Measurements from ENCODE around the gene PTGES2.

PTGES2 gene

DNA sequence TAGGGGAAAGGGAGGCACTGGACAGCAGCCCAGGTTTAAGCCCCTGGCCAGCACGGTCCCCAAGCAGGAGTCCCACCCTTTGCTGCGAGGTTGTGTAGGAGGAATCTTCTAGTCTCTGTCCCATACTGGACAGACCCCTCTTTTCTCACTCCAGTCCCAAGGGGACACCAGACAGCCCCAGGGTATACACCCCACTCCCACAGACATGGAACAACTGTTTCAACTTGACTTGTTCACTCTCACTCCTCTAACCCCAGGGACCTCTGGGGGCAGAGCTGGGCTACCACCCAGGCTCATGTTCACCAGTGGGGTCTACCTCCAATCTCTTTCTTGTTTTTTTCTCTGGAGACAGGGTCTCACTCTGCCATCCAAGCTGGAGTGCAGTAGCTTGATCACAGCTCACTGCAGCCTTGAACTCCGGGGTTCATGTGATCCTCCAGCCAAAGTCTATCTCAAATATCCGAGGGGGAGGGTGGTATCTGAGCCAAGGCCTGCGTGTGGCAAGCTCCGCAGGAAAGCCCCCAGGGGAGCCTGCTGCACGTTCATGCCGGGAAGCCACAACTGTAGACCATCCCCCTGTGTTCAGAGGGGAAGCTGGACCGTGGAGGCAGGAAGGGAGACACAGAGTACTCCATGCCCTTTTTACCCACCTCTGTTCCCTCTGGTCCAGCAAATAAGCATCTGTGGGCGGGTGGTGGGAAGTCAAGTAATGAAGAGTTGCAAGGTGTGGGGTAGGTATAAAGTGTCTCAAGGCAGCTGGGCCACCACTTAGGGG lies 1.8 kb downstream of the PTGES2 start:
- peak overlapping the region in 1 of 5 donors; percentile 26 for H3K4me3 ChIP-seq (ENCODE audit: low read depth in 1 of 5, low read length in 5 of 5)
- H3K27ac ChIP-seq (ENCODE audit: low read depth, low read length) = no peak overlapping the region
- H3K27me3 ChIP-seq (ENCODE audit: control insufficient read depth in 5 of 5, insufficient read depth in 4 of 5, low read length in 5 of 5) = no peaks in the 10 kb centered on the region
- H3K4me1 ChIP-seq (ENCODE audit: control insufficient read depth in 5 of 5, insufficient read depth in 5 of 5, low read length in 5 of 5) = peaks cover 2 to 43% (median 30%) of the 10 kb centered on the region in 5 donors
- peak overlapping the region in 1 of 5 donors; percentile 44 for H3K9ac ChIP-seq (ENCODE audit: low read length in 5 of 5)
- peaks cover 0 to 41% (median 25%) of the 10 kb centered on the region in 5 donors for H3K36me3 ChIP-seq (ENCODE audit: control insufficient read depth in 5 of 5, insufficient read depth in 5 of 5, low read length in 5 of 5)
- H3K9me3 ChIP-seq (ENCODE audit: control insufficient read depth in 5 of 5, low read length in 5 of 5) = no peaks in the 10 kb centered on the region

DNA sequence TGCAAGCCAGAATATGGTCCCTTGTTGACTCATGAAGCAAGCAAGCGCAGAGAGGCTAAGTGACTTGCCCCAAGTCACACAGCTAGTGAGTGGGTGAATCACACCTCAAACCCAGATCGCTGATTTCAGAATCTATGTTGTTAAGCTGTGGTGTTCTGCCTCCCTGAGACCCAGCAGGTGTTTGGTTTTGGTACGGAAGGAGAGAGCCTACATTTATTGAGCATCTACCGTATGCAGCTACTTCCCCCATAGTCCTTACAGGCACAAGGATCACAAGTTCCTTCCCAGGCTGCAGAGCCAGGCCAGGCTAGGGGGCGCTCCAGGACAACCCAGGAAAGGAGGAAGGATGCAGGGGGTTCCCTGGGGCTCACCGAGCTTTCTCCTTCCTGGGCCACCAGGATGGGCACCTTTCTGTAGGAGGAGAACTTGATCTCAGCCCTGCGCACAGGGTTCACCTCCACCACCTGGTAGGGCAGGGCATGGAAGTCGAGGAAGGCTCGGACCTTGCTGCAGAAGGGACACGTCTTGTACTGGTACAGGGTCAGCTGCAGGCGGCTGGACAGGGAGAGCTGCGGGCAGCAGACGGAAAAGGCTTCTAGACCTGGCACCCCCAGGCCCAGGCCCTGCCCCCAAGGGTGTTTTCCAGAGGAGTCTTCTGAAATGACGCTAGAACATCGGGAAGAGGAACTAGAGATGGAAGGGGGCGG lies 2.5 kb downstream of the PTGES2 start:
- Histone ChIP-seq H3K4me1 (ENCODE audit: control insufficient read depth in 5 of 5, insufficient read depth in 5 of 5, low read length in 5 of 5) (peaks cover 2 to 43% (median 30%) of the 10 kb centered on the region in 5 donors), H3K9me3 (ENCODE audit: control insufficient read depth in 5 of 5, low read length in 5 of 5) (no peaks in the 10 kb centered on the region), H3K4me3 (ENCODE audit: low read depth in 1 of 5, low read length in 5 of 5) (peak overlapping the region in 1 of 5 donors; percentile 28), H3K27ac (ENCODE audit: low read depth, low read length) (no peak overlapping the region), H3K27me3 (ENCODE audit: control insufficient read depth in 5 of 5, insufficient read depth in 4 of 5, low read length in 5 of 5) (no peaks in the 10 kb centered on the region), H3K36me3 (ENCODE audit: control insufficient read depth in 5 of 5, insufficient read depth in 5 of 5, low read length in 5 of 5) (peaks cover 0 to 48% (median 29%) of the 10 kb centered on the region in 5 donors), H3K9ac (ENCODE audit: low read length in 5 of 5) (no peak overlapping the region)

DNA sequence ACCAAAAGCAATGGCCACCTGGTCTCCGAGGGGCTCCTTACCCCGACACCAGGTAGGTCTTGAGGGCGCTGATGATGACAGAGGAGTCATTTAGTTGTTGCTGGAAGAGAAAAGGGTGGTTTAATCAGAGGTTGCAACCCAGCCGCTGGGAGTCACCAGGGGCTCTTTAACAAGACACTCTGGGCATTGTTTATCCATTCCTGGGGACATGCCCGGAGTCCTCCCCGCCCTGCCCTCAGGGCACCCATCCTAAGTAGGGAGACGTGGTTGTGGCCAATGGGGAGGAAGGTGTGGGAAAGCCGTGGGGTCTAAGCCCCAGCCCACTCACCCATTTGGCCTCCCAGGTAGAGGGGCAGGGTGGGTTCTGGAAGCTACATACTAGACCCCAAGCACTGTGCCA lies 3.1 kb downstream of the PTGES2 start:
- Histone ChIP-seq H3K27ac (ENCODE audit: low read depth, low read length) (no peak overlapping the region), H3K4me3 (ENCODE audit: low read depth in 1 of 5, low read length in 5 of 5) (no peak overlapping the region), H3K27me3 (ENCODE audit: control insufficient read depth in 5 of 5, insufficient read depth in 4 of 5, low read length in 5 of 5) (no peaks in the 10 kb centered on the region), H3K4me1 (ENCODE audit: control insufficient read depth in 5 of 5, insufficient read depth in 5 of 5, low read length in 5 of 5) (peaks cover 2 to 43% (median 30%) of the 10 kb centered on the region in 5 donors), H3K9ac (ENCODE audit: low read length in 5 of 5) (no peak overlapping the region), H3K36me3 (ENCODE audit: control insufficient read depth in 5 of 5, insufficient read depth in 5 of 5, low read length in 5 of 5) (peaks cover 0 to 48% (median 30%) of the 10 kb centered on the region in 5 donors), H3K9me3 (ENCODE audit: control insufficient read depth in 5 of 5, low read length in 5 of 5) (no peaks in the 10 kb centered on the region)

DNA sequence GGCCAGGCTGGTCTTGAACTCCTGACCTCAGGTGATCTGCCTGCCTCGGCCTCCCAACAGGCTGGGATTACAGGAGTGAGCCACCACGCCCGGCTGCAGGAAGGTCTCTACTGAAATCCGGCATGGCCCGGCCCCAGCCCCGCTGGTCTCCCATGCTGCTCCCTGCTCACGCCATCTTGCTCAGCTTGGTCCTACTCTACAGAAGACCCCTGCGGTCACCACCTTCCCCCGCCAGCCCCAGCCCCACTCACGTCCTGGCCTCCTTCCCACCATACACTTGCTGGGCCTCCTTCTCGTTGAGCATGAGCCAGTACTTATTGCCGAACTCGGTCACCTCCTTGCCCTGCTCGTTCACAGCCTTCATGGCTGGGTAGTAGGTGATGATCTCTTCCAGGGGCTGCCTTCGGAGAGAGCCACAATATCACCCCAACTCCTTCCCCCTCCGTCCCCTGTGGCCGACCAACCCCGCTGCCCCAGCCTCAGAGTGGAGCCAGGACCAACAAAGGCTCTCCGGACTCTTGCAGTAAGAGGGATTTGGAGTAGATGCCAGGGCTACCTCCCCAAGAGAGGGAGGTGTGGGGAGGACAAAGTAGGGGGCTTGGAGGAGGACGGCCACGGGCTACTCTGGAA lies 4.0 kb downstream of the PTGES2 start:
- H3K27ac ChIP-seq (ENCODE audit: low read depth, low read length) = no peak overlapping the region
- no peaks in the 10 kb centered on the region for H3K27me3 ChIP-seq (ENCODE audit: control insufficient read depth in 5 of 5, insufficient read depth in 4 of 5, low read length in 5 of 5)
- no peaks in the 10 kb centered on the region for H3K9me3 ChIP-seq (ENCODE audit: control insufficient read depth in 5 of 5, low read length in 5 of 5)
- peaks cover 2 to 35% (median 23%) of the 10 kb centered on the region in 5 donors for H3K4me1 ChIP-seq (ENCODE audit: control insufficient read depth in 5 of 5, insufficient read depth in 5 of 5, low read length in 5 of 5)
- H3K36me3 ChIP-seq (ENCODE audit: control insufficient read depth in 5 of 5, insufficient read depth in 5 of 5, low read length in 5 of 5) = peaks cover 0 to 48% (median 30%) of the 10 kb centered on the region in 5 donors
- no peak overlapping the region for H3K9ac ChIP-seq (ENCODE audit: low read length in 5 of 5)
- H3K4me3 ChIP-seq (ENCODE audit: low read depth in 1 of 5, low read length in 5 of 5) = no peak overlapping the region

DNA sequence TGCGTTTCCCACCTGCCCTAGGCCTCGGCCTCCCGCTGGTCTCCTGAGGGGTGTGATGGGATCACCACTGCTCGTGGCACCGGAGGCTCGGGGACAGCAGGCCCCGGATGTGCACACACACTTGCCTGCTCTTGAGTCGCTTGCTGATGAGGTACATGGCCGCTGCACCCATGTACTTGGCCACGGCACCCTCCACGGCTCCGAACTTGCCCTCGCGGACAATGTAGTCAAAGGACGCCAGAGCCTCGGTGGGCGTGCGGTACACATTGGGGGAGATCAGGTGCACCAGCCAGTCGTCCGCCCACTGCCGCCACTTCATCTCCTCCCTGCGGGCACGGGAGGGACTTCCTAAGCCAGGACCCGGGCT lies 4.7 kb downstream of the PTGES2 start:
- no peaks in the 10 kb centered on the region for H3K9me3 ChIP-seq (ENCODE audit: control insufficient read depth in 5 of 5, low read length in 5 of 5)
- H3K36me3 ChIP-seq (ENCODE audit: control insufficient read depth in 5 of 5, insufficient read depth in 5 of 5, low read length in 5 of 5) = peaks cover 0 to 48% (median 30%) of the 10 kb centered on the region in 5 donors
- no peak overlapping the region for H3K4me3 ChIP-seq (ENCODE audit: low read depth in 1 of 5, low read length in 5 of 5)
- H3K27me3 ChIP-seq (ENCODE audit: control insufficient read depth in 5 of 5, insufficient read depth in 4 of 5, low read length in 5 of 5) = no peaks in the 10 kb centered on the region
- H3K4me1 ChIP-seq (ENCODE audit: control insufficient read depth in 5 of 5, insufficient read depth in 5 of 5, low read length in 5 of 5) = peaks cover 2 to 33% (median 25%) of the 10 kb centered on the region in 5 donors
- no peak overlapping the region for H3K9ac ChIP-seq (ENCODE audit: low read length in 5 of 5)
- no peak overlapping the region for H3K27ac ChIP-seq (ENCODE audit: low read depth, low read length)

DNA sequence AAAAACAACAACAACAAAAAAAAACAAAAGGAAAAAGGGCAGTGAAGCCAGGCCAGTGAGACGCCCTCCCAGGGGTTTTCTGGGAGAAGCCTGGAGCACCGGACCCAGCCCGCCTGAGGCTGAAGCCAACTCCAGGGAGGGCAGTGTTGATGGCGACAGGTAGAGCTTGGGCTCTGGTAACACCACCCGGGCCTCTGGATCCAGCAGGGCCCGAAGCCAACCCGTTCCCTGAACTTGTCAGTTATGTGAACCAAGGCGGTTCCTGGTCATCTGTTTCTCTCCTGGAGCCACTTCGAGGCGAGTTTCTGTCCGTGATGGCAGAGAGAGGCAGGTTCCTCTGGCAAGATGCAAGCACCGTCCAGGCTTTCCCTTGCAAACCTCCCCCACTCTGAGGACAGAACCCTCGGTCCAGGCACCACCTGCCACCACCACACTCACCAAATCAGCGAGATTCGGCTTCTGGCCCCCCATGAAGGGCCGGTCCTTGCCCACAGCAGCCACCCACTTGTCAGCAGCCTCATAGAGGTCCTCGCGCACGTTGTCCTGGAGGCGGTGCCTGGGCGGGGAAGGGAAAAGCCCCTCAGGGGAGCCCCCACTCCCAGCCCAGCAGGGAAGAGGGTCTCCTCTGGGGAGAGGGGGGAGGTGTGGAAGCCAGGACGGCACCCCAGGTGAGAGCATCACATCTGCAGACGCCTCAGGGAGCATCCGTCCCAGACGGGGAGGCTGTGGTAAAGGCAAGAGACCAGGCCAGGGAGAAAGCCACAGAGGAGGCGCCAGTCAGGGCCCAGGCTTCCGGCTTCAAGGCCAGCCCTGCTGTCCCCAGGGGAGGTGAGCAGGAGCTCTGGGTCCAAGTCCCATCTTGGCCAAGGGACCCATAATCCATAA lies 5.4 kb downstream of the PTGES2 start:
- no peaks in the 10 kb centered on the region for H3K9me3 ChIP-seq (ENCODE audit: control insufficient read depth in 5 of 5, low read length in 5 of 5)
- H3K4me3 ChIP-seq (ENCODE audit: low read depth in 1 of 5, low read length in 5 of 5) = no peak overlapping the region
- peaks cover 0 to 48% (median 30%) of the 10 kb centered on the region in 5 donors for H3K36me3 ChIP-seq (ENCODE audit: control insufficient read depth in 5 of 5, insufficient read depth in 5 of 5, low read length in 5 of 5)

DNA sequence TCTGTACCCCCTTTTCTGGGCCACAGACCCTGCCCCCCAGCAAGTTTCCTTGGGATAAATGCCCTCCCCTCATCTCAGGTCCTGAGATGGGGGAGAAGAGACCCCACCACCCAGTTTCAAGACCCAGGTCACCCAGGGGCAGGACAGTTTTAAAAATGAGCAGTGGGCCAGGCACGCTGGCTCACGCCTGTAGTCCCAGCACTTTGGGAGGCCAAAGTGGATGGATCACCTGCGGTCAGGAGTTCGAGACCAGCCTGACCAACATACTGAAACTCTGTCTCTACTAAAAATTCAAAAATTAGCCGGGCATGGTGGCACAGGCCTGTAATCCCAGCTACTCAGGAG lies 6.1 kb downstream of the PTGES2 start:
- no peak overlapping the region for H3K9ac ChIP-seq (ENCODE audit: low read length in 5 of 5)
- H3K4me1 ChIP-seq (ENCODE audit: control insufficient read depth in 5 of 5, insufficient read depth in 5 of 5, low read length in 5 of 5) = peaks cover 0 to 22% (median 21%) of the 10 kb centered on the region in 5 donors
- peaks cover 0 to 48% (median 30%) of the 10 kb centered on the region in 5 donors for H3K36me3 ChIP-seq (ENCODE audit: control insufficient read depth in 5 of 5, insufficient read depth in 5 of 5, low read length in 5 of 5)
- H3K9me3 ChIP-seq (ENCODE audit: control insufficient read depth in 5 of 5, low read length in 5 of 5) = no peaks in the 10 kb centered on the region
- no peaks in the 10 kb centered on the region for H3K27me3 ChIP-seq (ENCODE audit: control insufficient read depth in 5 of 5, insufficient read depth in 4 of 5, low read length in 5 of 5)
- no peak overlapping the region for H3K27ac ChIP-seq (ENCODE audit: low read depth, low read length)
- no peak overlapping the region for H3K4me3 ChIP-seq (ENCODE audit: low read depth in 1 of 5, low read length in 5 of 5)

More for the DNA sequence above, 5.4 kb downstream of the PTGES2 start:
- Histone ChIP-seq H3K4me1 (ENCODE audit: control insufficient read depth in 5 of 5, insufficient read depth in 5 of 5, low read length in 5 of 5) (peaks cover 2 to 29% (median 25%) of the 10 kb centered on the region in 5 donors), H3K9ac (ENCODE audit: low read length in 5 of 5) (no peak overlapping the region), H3K27me3 (ENCODE audit: control insufficient read depth in 5 of 5, insufficient read depth in 4 of 5, low read length in 5 of 5) (no peaks in the 10 kb centered on the region), H3K27ac (ENCODE audit: low read depth, low read length) (no peak overlapping the region)

DNA sequence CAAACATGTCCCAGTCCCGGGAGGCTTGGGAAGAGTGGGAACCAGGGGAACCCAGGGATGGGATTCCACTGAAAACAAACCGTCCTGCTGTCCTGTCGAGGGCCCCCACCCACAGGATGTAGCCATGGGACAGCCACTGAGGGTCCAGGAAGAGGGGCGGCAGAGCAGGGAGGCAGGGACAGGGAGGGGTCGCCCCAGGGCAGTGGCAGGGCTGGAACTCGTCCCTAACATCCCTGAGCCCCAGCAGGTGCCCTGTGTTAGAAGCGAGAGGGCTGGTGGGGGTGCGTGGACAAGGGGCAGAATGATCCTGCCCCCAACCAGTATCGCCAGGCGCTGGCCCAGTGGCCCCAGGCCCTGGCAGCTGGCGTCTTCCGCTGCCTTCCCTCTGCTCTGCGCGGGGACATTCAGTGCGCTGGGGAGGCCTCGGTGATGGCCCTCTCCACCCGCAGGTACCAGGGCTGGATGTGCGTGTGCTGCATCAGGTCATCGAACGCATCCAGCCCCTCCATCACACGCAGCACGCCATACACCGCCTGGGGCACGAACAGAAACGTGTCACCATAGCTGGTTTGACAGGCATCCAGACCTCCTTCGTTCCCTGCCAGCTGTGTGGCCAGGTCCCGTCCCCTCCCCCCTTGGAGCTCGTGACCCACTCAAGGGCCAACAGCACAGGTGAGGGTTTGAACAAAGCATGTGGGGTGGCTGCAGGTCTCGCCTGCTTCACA lies 6.6 kb downstream of the PTGES2 start:
- Histone ChIP-seq H3K9ac (ENCODE audit: low read length in 5 of 5) (no peak overlapping the region), H3K27me3 (ENCODE audit: control insufficient read depth in 5 of 5, insufficient read depth in 4 of 5, low read length in 5 of 5) (no peaks in the 10 kb centered on the region), H3K4me3 (ENCODE audit: low read depth in 1 of 5, low read length in 5 of 5) (no peak overlapping the region), H3K27ac (ENCODE audit: low read depth, low read length) (no peak overlapping the region), H3K4me1 (ENCODE audit: control insufficient read depth in 5 of 5, insufficient read depth in 5 of 5, low read length in 5 of 5) (peaks cover 0 to 16% (median 15%) of the 10 kb centered on the region in 5 donors), H3K9me3 (ENCODE audit: control insufficient read depth in 5 of 5, low read length in 5 of 5) (no peaks in the 10 kb centered on the region), H3K36me3 (ENCODE audit: control insufficient read depth in 5 of 5, insufficient read depth in 5 of 5, low read length in 5 of 5) (peaks cover 0 to 48% (median 30%) of the 10 kb centered on the region in 5 donors)
